ENCODE measurements around the gene PRSS57. TPM values are rescaled to one million over a fixed set of nuclear protein-coding genes. Genes with fewer than 3 reads are reported as not detected.
"Not testable (repeated sequence)": the region's sequence is repeated elsewhere in the genome, so short reads cannot be mapped to it uniquely, and the experiment has no call there.

PRSS57 gene
- polyA plus RNA-seq, 3 donors, result 0.33 to 0.51 TPM; not detected in 1

DNA sequence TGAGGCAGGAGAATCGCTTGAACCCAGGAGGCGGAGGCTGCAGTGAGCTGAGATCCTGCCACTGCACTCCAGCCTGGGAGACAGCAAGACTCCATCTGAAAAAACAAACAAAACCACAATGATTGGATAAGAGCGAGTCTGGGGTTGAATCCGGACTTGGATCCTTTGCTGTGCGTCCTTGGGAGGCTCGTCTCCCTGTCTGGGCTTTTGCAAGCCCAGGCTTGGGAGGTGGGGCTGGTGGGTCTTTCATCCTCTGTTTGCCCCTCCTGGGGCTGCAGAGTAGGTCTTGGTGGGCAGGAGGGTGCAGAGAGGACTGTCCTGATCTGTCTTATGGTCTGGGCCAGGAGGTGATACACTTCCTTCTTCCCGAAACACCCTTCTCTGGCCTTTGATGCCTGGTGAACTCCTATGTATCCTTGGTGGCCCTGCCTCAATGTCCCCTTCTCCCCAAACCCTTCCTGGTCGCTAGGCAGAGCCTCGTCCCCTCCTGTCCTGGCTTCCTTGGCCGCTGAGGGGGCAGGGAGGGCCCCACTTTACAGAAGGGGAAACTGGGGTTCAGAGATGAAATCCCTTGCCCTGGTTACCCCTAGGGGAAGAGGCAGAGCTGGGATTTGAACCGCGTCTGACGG lies 30.3 kb upstream of the PRSS57 start:
- DNase-seq, result no peak

DNA sequence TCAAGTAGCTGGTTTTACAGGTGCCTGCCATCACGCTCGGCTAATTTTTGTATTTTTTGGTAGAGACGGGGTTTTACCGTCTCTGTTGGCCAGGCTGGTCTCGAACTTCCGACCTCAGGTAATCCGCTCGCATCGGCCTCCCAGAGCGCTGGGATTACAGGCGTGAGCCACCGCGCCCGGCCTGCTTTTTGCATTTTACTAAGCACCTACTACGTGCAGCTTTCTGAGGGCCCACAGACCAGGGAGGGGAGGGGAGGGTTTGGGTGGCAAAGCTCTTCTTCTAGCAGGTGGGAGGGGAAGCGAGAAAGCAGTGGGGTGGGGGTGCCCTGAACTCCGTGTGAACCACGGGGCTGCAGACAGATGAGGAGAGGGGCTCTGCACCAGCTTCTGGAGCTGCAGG lies 28.5 kb upstream of the PRSS57 start:
- DNase-seq, result no peak

DNA sequence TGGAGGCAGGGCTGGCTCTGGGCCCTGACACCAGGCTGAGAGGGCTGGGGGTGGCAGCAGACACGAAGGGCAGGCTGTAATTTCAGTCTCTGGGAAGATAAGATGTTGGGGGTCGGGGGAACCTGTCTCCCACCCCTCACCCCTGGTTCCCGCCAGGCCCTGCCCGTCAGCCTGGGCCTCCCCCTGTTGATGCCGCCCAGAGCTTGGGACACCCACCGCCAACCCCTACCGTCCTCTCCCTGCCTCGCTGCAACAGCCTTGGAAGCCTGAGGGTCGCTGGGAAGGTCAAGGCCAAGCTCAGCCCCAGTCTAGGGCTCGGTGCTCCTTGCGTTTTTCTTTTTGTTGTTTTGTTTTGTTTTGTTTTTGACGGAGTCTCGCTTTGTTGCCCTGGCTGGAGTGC lies 28.0 kb upstream of the PRSS57 start:
- no peak for DNase-seq

GRCh38 chr19:722553-723101 lies 27.4 kb upstream of the PRSS57 start:
- DNase-seq, result no peak

DNA sequence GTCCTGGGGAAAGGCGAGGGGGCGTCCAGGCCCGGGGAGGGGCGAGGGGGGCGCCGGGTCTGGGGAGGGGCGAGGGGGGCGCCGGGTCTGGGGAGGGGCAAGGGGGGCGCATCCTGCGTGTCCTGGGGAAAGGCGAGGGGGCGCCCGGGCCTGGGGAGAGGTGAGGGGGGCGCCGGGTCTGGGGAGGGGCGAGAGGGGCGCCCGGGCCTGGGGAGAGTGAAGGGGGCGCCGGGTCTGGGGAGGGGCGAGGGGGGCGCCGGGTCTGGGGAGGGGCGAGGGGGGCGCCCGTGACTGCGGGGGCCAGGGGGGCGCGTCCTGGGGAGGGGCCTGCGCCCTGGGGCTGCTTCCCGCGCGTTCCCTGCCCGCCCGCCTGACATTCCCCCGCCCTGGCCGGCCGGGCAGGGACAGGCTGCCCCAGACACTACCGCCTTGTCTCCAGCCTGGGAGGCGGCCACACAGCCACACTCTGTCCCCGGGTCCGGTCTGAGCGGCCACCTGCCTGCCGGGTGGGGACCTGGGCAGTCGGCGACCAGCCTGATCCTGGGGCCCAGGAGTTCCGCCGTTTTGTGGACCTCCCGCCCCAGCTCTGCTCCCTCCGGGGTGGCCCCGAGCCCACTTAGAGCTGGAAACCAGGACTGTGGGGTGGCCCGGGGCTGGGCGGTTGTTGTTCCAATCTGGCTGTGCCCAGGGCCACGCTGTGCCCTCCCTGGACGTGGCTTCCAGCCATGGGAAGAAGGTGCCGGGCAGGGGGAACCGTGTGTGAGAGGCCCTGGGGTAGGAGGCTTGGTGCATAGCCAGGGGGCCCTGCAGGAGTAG lies 25.3 kb upstream of the PRSS57 start:
- no peak for DNase-seq

DNA sequence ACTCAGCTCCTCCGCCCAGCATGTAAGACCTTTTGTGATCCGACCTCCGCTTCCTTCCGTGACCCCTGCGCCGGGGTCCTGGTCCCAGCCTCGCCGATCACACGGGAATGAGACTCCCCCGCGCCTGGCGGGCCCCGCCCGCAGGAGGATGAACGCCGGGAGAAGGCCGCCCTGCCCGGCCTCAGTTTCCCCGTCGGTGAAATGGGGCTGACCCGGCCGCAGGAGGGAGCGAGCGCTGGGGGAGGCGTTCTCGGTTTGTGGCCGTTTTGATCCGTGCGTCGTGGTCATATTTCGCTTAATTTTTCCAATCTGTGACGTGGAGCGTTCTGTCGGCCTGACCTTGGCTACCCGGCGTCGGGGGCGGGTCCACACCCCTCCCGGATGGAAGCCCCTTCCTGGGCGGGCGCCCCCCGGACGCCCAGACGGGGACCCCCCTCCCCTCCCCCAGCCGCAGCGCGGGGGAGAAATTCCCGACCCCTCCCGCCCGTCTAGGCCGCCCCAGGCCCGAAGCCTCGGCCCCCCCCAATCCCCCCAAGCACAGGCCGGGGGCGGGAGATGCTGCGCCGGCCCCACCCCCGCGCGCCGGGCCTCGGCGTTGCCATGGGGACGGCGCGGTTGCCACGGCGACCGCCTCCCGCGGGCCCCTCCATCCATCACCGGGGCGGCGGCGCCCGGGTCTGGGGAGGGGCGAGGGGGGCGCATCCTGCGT lies 24.5 kb upstream of the PRSS57 start:
- no peak for DNase-seq

- no peak for DNase-seq
These were observed 23.8 kb upstream of the PRSS57 start for GRCh38 chr19:718991-719512.

GRCh38 chr19:718251-718951 lies 23.1 kb upstream of the PRSS57 start:
- DNase-seq, result no peak

GRCh38 chr19:715347-715746 lies 20.1 kb upstream of the PRSS57 start:
- DNase-seq, result no peak

DNA sequence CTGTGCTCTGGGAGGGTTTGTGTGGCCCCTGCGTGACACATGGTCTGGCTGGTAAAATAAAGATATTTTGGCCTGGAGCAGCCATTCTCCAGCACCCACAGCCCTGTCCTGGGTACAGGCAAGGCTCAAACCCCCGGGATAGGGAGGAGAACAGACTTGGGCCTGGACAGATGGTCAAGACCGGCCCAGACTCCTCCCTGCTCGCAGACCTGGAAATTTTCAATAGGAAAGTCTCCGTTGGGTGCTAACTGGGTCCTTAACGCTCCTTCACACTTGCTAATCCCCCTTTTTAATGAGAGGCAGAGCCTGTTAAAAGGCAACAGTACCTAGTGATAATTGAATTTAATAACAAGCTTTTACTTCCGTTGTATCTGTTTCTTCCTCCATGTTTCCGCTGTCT lies 16.0 kb upstream of the PRSS57 start:
- no peak for DNase-seq

DNA sequence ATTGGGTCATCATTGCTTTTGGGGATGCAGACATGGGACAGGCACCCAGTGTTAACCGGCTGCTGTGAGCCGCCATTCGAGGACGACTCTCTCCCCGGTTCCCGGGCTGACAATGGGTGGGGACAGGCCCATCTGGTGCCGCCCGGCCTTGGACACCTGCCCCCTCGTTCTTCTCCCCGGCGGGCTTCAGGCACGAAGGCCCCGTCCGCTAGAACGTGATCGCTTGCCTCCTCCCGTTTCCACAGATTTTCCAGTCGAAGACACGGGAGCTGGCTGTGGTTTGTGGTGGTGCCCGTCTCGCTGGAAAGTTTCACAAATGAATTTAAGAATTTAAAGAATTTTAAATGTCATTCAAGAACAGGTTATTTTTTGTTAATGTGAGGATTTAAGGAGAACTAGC lies 15.5 kb upstream of the PRSS57 start:
- no peak for DNase-seq

- DNase-seq, result no peak
These were observed 14.8 kb upstream of the PRSS57 start for GRCh38 chr19:709965-710571.

DNA sequence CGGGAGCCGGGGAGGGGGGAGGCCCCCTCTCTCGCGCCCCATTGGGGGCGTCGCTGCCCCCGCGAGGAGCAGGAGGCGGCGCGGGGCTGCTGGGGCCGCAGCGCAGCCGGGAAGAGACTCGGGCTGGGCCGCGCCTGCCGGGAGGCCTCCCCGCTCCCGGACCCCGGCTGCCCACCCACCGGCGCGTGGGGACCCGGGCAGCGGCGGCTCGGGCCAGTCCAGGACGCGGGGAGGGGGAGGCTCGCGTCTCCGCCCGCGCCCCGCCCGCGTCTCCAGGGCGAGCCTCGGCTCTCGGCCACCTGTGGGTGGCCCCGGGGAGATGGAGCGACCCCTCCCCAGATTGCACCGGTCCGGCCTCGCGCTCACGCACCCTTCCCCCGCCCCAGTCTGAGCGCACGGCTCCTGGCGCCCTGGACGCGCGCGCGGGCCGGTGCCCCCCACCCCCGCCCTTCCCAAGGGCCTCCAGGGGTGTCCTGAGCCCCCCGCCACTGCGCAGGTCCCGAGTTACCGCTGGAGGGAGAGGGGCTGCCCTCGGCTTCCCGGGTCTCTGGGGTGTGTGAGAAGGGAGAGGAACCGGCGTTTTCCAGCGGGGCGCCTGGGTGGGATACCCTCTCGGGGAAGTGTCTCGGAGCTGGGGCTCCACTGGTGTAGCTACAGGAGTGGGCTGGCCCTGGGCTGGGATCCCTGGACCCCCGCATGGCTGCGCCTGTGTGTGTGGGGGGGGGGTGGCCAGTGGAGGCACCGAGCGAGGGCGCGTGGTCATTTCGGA lies 14.1 kb upstream of the PRSS57 start:
- no peak for DNase-seq

- DNase-seq, result no peak
These were observed 13.2 kb upstream of the PRSS57 start, which contains the start of gene PALM for GRCh38 chr19:708154-709143. PALM (plus strand) TSS chr19:708935; CDS start chr19:709147, 212 bp downstream.

GRCh38 chr19:704447-704741 lies 9.1 kb upstream of the PRSS57 start:
- DNase-seq, result no peak

DNA sequence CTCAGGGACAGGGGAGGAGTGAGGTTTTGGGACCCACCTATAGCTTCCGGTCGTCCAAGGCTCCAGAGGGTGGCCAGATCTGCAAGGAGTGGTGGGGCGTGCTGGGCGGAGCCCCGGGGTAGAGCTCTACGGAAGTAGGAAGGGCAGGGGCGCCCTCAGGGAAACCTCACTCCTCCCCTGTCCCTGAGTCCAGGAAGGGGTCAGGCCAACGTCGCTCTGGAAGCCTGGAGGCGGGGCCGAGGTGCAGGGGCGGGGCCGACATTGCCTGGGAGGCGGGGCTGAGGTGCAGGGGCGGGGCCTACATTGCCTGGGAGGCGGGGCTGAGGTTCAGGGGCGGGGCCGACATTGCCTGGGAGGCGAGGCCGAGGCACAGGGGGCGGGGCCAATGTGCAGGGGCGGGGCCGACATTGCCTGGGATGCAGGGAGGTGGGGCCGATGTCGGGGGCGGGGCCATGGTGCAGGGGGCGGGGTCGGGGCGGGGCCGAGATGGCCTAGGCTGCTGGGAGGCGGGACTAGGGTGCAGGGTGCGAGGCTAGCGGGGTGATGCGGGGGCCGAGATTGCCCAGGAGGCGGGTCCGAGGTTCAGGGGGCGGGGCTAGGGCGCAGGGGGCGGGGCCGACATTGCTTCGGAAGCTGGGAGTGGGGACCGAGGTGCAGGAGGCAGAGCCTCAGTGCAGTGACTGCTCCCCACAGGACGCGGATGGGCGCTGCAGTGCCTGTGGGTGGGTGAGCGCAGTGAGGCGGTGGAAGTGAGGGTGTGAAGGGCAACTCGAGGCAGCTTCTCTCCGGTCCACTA lies 8.6 kb upstream of the PRSS57 start:
- DNase-seq, result no peak

- DNase-seq, result no peak
These were observed 8.0 kb upstream of the PRSS57 start for GRCh38 chr19:703329-703650.

- DNase-seq, result not testable (repeated sequence)
These were observed 7.6 kb upstream of the PRSS57 start for GRCh38 chr19:702847-703246.

GRCh38 chr19:699885-700284 lies 4.6 kb upstream of the PRSS57 start:
- not testable (repeated sequence) for DNase-seq

All from renal pelvis (tissue), 4 donors.